Heart left ventricle (tissue), 16 donors: Measurements from ENCODE around the gene INTS11. TPM values are rescaled to one million over a fixed set of nuclear protein-coding genes. Genes with fewer than 3 reads are reported as not detected.

ENCODE experiments used
- ATAC-seq, 4 donors: fragments of 200-7000 bp; cut with Tn5 transposase; one replicate each; pipeline ENCODE4 v1.9.1; 2020 to 2022; ENCODE audit warnings: moderate library complexity in 4 of 4, mild to moderate bottlenecking in 3 of 4, moderate number of reproducible peaks in 1 of 4
- DNase-seq, 5 donors: peaks; one replicate each; pipeline ENCODE4 v3.0.0-alpha.2; 2020
- H3K27ac ChIP-seq, 12 donors: fragments of 200-600 bp; sonication (generic) in 4 of 12; one replicate each; pipeline versions ENCODE4 v1.5.0 to v1.8.0; 2016 to 2022; ENCODE audit warnings: mild to moderate bottlenecking in 2 of 12
- H3K27me3 ChIP-seq, 9 donors: fragments of 200-600 bp; sonication (generic) in 2 of 9; one replicate each; pipeline versions ENCODE4 v1.5.1 to v1.8.0; 2016 to 2022; ENCODE audit warnings: mild to moderate bottlenecking in 3 of 9
- H3K36me3 ChIP-seq, 9 donors: fragments of 200-600 bp; sonication (generic) in 2 of 9; one replicate each; pipeline versions ENCODE4 v1.5.0 to v1.8.0; 2018 to 2022; ENCODE audit warnings: mild to moderate bottlenecking in 2 of 9
- H3K4me1 ChIP-seq, 12 donors: fragments of 200-600 bp; sonication (generic) in 4 of 12; one replicate each; pipeline versions ENCODE4 v1.5.0 to v1.8.0; 2016 to 2022; ENCODE audit warnings: mild to moderate bottlenecking in 3 of 12
- H3K4me3 ChIP-seq, 12 donors: fragments of 200-600 bp; sonication (generic) in 4 of 12; one replicate each; pipeline versions ENCODE4 v1.5.0 to v1.8.0; 2017 to 2022; ENCODE audit warnings: mild to moderate bottlenecking in 9 of 12, moderate library complexity in 4 of 12
- H3K9me3 ChIP-seq, 12 donors: fragments of 200-600 bp; sonication (generic) in 4 of 12; one replicate each; pipeline versions ENCODE4 v1.5.0 to v1.8.0; 2016 to 2022; ENCODE audit warnings: mild to moderate bottlenecking in 1 of 12
- POLR2A ChIP-seq, 2 donors: fragments of 450-650 bp; IDR thresholded peaks; one replicate each; pipeline ENCODE4 v1.6.1; 2017; ENCODE audit warnings: antibody characterized with exemption in 2 of 2, mild to moderate bottlenecking in 2 of 2, moderate library complexity in 2 of 2
- WGBS, 4 donors: extraction: QIAGEN DNeasy Blood & Tissue Kit in 2 of 4; methylation state at CpG; one replicate each; pipeline versions ENCODE4 v1.1.5 to v1.1.7; 2013 to 2018; 5-methylcytosine and 5-hydroxymethylcytosine counted together
- intact Hi-C, 10 donors: fragments of 100-400 bp; cut with DNase I; formaldehyde crosslinking; loops; one replicate each; pipeline versions ENCODE4 v1.11.1 to v1.14.2; 2022
- polyA plus RNA-seq, 2 donors: library from polyadenylated mRNA; stranded (reverse); fragments of 200-250 nt; gene quantifications; one replicate each; pipeline ENCODE4 v1.2.3, GENCODE V29; 2013
- total RNA-seq, 9 donors: library from RNA; depleted of rRNA in 2 of 9; stranded (reverse); fragments of >200 nt in 2 of 9; fragmentation: NEBNext Ultra II Directional in 3 of 9; extraction: Animal tissue kit (Norgen Biotek cat#: 25700) in 3 of 9; gene quantifications; one replicate each; pipeline versions ENCODE4 v1.1.0 to v1.2.4, GENCODE V29; 2016 to 2023
- TF ChIP-seq, protein P1 (sequence below), 12 donors: fragments of 200-600 bp; sonication (generic) in 4 of 12; IDR thresholded peaks; one replicate each; pipeline versions ENCODE4 v1.5.0 to v1.8.0; 2018 to 2022; ENCODE audit warnings: antibody characterized with exemption in 12 of 12, mild to moderate bottlenecking in 5 of 12
- donor health status: ischemic (EF 13 %, LVEDD 7.1; RV severe dilation, severe dysfunction).
- donor health status: healthy with polysubstance abuse.
- donor health status: DM: no; HTN: yes; CAD: no.
- donor health status: DM: no; HTN: no; CAD: no.
- donor health status: ischemic (EF 25% LVEDD 6.9; RV normal size, moderate dysfunction).
- donor health status: ischemic (EF 25% LVEDD 5.7; RV mildly dilated, moderate dysfunction).
- donor health status: healthy.
- donor health status: DM: yes; HTN: yes; CAD: no.
- donor health status: ischemic (EF 35%, LVEDD 5.7; RV mildly dilated, moderate dysfunction).
- donor health status: nonischemic (EF 11% LVEDD 7.7; RV severe dilation, severe dysfunction).
- donor health status: DM: yes; HTN: yes; CAD: no.
- donor health status: PGD.
- donor health status: ischemic (EF 29% LVEDD 5.4; RV normal size, mild dysfunction).
- donor health status: nonischemic (EF 23%, LVEDD 6.1; RV moderate dilation, normal function).

INTS11 gene
- total and polyA plus RNA-seq, 11 donors: 46.8 to 117 (median 70.7) TPM

DNA sequence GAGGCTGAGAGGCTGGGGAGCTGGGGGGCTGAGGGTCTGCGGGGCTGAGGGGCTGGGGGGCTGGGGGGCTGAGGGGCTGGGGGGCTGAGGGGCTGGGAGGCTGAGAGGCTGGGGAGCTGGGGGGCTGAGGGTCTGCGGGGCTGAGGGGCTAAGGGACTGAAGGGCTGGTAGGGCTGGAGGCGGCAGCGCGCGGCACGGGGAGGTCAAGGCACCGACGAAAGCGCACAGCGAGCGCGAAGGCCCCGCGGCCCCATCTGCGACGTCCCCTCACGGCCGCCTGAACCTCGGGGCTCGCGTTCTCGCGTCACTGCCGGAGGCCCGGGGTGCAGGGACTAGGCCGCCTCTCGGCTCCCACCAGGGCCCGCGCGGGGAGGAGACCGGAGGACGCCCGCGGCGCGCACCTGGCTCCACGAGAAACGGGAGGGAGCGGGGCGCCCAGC is 356 bp downstream of the INTS11 start:
- no peak for ATAC-seq
- 0 to 1% (median 0%) methylated on average over 5 to 41 of the region's 41 CpGs for WGBS, 4 donors
- Histone ChIP-seq H3K4me3 (peak overlapping the region; percentile 73 to 100 (median 95)), H3K4me1 (peaks cover 7 to 80% (median 43%) of the 10 kb centered on the region in 12 donors), H3K27me3 (no peaks in the 10 kb centered on the region), H3K36me3 (peaks cover 0 to 44% (median 36%) of the 10 kb centered on the region in 9 donors), H3K9me3 (no peaks in the 10 kb centered on the region), H3K27ac (peak overlapping the region; percentile 67 to 98 (median 96))
- intact Hi-C loops: loop anchor here in 1 of 10 donors (2.0 kb wide), 1 partner anchor 25 kb away; the partner anchor contains the start of gene DVL1
- TF ChIP-seq, protein P1, sequence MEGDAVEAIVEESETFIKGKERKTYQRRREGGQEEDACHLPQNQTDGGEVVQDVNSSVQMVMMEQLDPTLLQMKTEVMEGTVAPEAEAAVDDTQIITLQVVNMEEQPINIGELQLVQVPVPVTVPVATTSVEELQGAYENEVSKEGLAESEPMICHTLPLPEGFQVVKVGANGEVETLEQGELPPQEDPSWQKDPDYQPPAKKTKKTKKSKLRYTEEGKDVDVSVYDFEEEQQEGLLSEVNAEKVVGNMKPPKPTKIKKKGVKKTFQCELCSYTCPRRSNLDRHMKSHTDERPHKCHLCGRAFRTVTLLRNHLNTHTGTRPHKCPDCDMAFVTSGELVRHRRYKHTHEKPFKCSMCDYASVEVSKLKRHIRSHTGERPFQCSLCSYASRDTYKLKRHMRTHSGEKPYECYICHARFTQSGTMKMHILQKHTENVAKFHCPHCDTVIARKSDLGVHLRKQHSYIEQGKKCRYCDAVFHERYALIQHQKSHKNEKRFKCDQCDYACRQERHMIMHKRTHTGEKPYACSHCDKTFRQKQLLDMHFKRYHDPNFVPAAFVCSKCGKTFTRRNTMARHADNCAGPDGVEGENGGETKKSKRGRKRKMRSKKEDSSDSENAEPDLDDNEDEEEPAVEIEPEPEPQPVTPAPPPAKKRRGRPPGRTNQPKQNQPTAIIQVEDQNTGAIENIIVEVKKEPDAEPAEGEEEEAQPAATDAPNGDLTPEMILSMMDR (IDR thresholded peaks at IDR 0.05): no peak
- no peak for TF ChIP-seq POLR2A (IDR thresholded peaks at IDR 0.05)
- no peak for DNase-seq

DNA sequence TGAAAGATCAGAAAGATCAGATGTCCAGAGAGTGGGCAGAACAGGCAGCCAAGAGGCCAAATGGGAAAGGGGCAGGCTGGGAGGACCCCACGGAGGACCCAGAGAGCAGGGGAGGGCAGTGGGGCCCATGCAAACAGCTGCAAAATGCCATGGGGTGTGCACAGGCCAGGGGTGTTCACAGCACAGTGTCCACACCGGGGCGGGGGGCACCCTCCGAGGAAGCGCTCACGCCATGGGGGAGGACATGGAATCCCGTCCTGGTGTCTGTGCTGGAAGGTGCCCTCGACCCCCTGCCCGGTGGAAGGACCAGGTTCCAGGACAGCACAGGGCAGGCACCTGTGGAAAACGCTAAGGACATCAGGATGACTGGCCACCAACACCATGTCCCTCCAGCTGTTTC is 1.5 kb downstream of the INTS11 start:
- H3K4me3 ChIP-seq: peak overlapping the region in 1 of 12 donors; percentile 28
- 78 to 92% (median 87%) methylated on average over 9 to 10 of the region's 10 CpGs for WGBS, 4 donors
- TF ChIP-seq, protein P1 (IDR thresholded peaks at IDR 0.05): no peak
- TF ChIP-seq POLR2A (IDR thresholded peaks at IDR 0.05): no peak
- H3K36me3 ChIP-seq: peaks cover 0 to 44% (median 30%) of the 10 kb centered on the region in 9 donors
- peaks cover 7 to 80% (median 47%) of the 10 kb centered on the region in 12 donors for H3K4me1 ChIP-seq
- no peaks in the 10 kb centered on the region for H3K9me3 ChIP-seq
- intact Hi-C loops: no loop called here
- ATAC-seq (no peak), DNase-seq (no peak)
- H3K27ac ChIP-seq: no peak overlapping the region
- no peaks in the 10 kb centered on the region for H3K27me3 ChIP-seq

DNA sequence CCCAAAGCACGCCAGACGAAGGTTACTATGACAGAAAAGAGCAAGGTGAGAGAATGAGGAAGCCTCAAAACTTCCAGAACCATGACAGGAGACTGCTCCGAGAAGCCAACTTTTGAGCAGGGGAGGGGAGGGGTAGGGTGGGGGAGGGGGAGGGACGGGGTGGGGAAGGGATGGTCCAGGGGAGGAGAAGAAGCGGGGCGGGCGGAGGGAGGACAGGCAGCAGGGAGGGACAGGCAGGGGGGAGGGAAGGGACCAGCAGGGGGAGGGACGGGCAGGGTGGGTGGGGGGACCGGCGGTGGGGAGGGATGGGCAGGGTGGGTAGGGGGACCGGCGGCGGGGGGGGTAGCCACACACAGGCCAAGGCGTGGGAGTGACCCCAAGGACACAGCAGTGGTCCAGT is 2.0 kb downstream of the INTS11 start:
- Histone ChIP-seq H3K4me1 (peaks cover 7 to 80% (median 50%) of the 10 kb centered on the region in 12 donors), H3K9me3 (no peaks in the 10 kb centered on the region), H3K27ac (no peak overlapping the region), H3K27me3 (no peaks in the 10 kb centered on the region), H3K36me3 (peaks cover 0 to 44% (median 29%) of the 10 kb centered on the region in 9 donors), H3K4me3 (no peak overlapping the region)
- intact Hi-C loops: no loop called here
- no peak for TF ChIP-seq POLR2A (IDR thresholded peaks at IDR 0.05)
- TF ChIP-seq, protein P1 (IDR thresholded peaks at IDR 0.05): no peak
- ATAC-seq: no peak
- 86 to 93% (median 89%) methylated on average over 4 to 14 of the region's 14 CpGs for WGBS, 4 donors
- DNase-seq: no peak

DNA sequence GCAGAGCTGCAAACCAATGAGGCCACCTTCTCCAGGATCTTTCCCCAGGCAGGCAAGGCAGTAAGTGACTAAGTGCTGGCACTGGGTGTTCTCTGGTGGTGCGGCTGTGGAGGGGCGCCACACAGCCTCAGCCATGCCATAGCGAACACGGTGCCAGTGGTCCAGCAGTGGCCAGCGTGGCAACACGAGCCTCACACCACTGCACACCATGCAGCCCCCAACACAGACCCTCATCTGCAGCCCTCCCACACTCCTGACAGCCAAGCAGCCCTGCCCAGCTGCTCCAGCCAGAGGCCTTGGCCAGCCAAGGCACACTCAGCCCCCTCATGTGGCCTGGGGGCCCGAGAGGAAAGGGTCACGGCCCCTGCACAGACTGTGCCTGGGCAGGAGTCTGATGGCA is 3.0 kb downstream of the INTS11 start:
- WGBS, 4 donors: 40 to 100% (median 94%) methylated on average over 1 to 8 of the region's 8 CpGs
- Histone ChIP-seq H3K27ac (peak overlapping the region in 1 of 12 donors; percentile 81), H3K27me3 (no peaks in the 10 kb centered on the region), H3K9me3 (no peaks in the 10 kb centered on the region), H3K4me3 (no peak overlapping the region), H3K4me1 (peaks cover 7 to 73% (median 45%) of the 10 kb centered on the region in 12 donors), H3K36me3 (peaks cover 0 to 43% (median 25%) of the 10 kb centered on the region in 9 donors)
- ATAC-seq: no peak
- TF ChIP-seq, protein P1 (IDR thresholded peaks at IDR 0.05): no peak
- no peak for TF ChIP-seq POLR2A (IDR thresholded peaks at IDR 0.05)
- intact Hi-C loops: no loop called here
- no peak for DNase-seq
